HG03045 (cell line): ENCODE measurements around the gene MRPL58.

Experiments used
- ATAC-seq: cut with Tn5 transposase; IDR thresholded peaks from one replicate; pipeline ENCODE4 v1.9.1; 2021; ENCODE audit warnings: mild to moderate bottlenecking, moderate library complexity; ENCODE audit not compliant: unreplicated experiment

MRPL58 gene

GRCh38 chr17:75046407-75047289 is 34.2 kb downstream of the MRPL58 start, which contains the start of the genes ATP5PD and KCTD2:
Gene ATP5PD, minus strand, starts transcription at chr17:75046969. Its CDS starts 4,319 bp downstream, at chr17:75042650.
Gene KCTD2, plus strand, starts transcription at chr17:75047225. Its CDS starts 26 bp downstream, at chr17:75047251.
- ATAC-seq = peak; percentile 95

GRCh38 chr17:75047398-75048098 is 35.1 kb downstream of the MRPL58 start:
- no peak for ATAC-seq

- ATAC-seq = no peak
These were observed 35.9 kb downstream of the MRPL58 start for GRCh38 chr17:75048249-75048878.

GRCh38 chr17:75049057-75049456 is 36.6 kb downstream of the MRPL58 start:
- ATAC-seq = no peak

- no peak for ATAC-seq
These were observed 37.2 kb downstream of the MRPL58 start for GRCh38 chr17:75049706-75050105.

GRCh38 chr17:75051941-75052340 is 39.5 kb downstream of the MRPL58 start:
- no peak for ATAC-seq

- ATAC-seq = no peak
These were observed 47.2 kb downstream of the MRPL58 start for GRCh38 chr17:75059369-75060345.

- no peak for ATAC-seq
These were observed 48.1 kb downstream of the MRPL58 start for GRCh38 chr17:75060434-75061054.

- ATAC-seq = no peak
These were observed 48.6 kb downstream of the MRPL58 start for GRCh38 chr17:75061055-75061438.

GRCh38 chr17:75061618-75062017 is 49.1 kb downstream of the MRPL58 start:
- ATAC-seq = no peak

GRCh38 chr17:75063201-75063600 is 50.7 kb downstream of the MRPL58 start:
- ATAC-seq = no peak

GRCh38 chr17:75063626-75064025 is 51.2 kb downstream of the MRPL58 start:
- no peak for ATAC-seq

GRCh38 chr17:75064040-75064439 is 51.6 kb downstream of the MRPL58 start:
- no peak for ATAC-seq

GRCh38 chr17:75064460-75064859 is 52.0 kb downstream of the MRPL58 start:
- no peak for ATAC-seq

GRCh38 chr17:75064867-75065561 is 52.5 kb downstream of the MRPL58 start:
- ATAC-seq = no peak

- ATAC-seq = no peak
These were observed 53.2 kb downstream of the MRPL58 start for GRCh38 chr17:75065562-75066151.

GRCh38 chr17:75067856-75068255 is 55.4 kb downstream of the MRPL58 start:
- ATAC-seq = no peak

- no peak for ATAC-seq
These were observed 56.3 kb downstream of the MRPL58 start for GRCh38 chr17:75068750-75069149.

- ATAC-seq = no peak
These were observed 57.3 kb downstream of the MRPL58 start for GRCh38 chr17:75069783-75070182.
